HTR-8/SVneo (cell line): Measurements from ENCODE around the gene ERGIC3.

Experiments
- DNase-seq: peaks from one replicate; pipeline ENCODE4 v3.0.0; 2011; ENCODE audit warnings: low spot score, mixed read lengths; ENCODE audit not compliant: insufficient read length
- FAIRE-seq: peaks from 2 replicates; lab custom pipeline; 2011; peaks lifted over from hg19 to GRCh38; lab: Jason Lieb, UNC

Gene ERGIC3

GRCh38 chr20:35588397-35588796 is 46.5 kb downstream of the ERGIC3 start:
- DNase-seq (no peak), FAIRE-seq (no peak)

GRCh38 chr20:35592339-35592974 is 50.6 kb downstream of the ERGIC3 start:
- FAIRE-seq (no peak), DNase-seq (no peak)

- FAIRE-seq (no peak), DNase-seq (no peak)
Measured at GRCh38 chr20:35595456-35595855, 53.6 kb downstream of the ERGIC3 start.

GRCh38 chr20:35595901-35596300 is 54.0 kb downstream of the ERGIC3 start:
- DNase-seq: no peak
- FAIRE-seq: no peak

- no peak for DNase-seq
- FAIRE-seq: no peak
Measured at GRCh38 chr20:35597186-35597585, 55.3 kb downstream of the ERGIC3 start.

GRCh38 chr20:35598476-35598875 is 56.6 kb downstream of the ERGIC3 start:
- no peak for DNase-seq
- FAIRE-seq: no peak

GRCh38 chr20:35598899-35599775 is 57.3 kb downstream of the ERGIC3 start:
- no peak for FAIRE-seq
- no peak for DNase-seq

- no peak for DNase-seq
- no peak for FAIRE-seq
Measured at GRCh38 chr20:35599776-35600120, 57.9 kb downstream of the ERGIC3 start.

GRCh38 chr20:35600176-35600992 is 58.5 kb downstream of the ERGIC3 start:
- FAIRE-seq: no peak
- no peak for DNase-seq

- FAIRE-seq (no peak), DNase-seq (no peak)
Measured at GRCh38 chr20:35600993-35601973, 59.4 kb downstream of the ERGIC3 start.

GRCh38 chr20:35601990-35602389 is 60.1 kb downstream of the ERGIC3 start:
- FAIRE-seq: no peak

GRCh38 chr20:35602851-35603495 is 61.1 kb downstream of the ERGIC3 start:
- no peak for FAIRE-seq
- DNase-seq: no peak

More at GRCh38 chr20:35601990-35602389, 60.1 kb downstream of the ERGIC3 start:
- DNase-seq: no peak

- no peak for DNase-seq
- FAIRE-seq: peak; percentile 48
Measured at GRCh38 chr20:35603695-35604448, 62.0 kb downstream of the ERGIC3 start.

GRCh38 chr20:35604449-35604747 is 62.5 kb downstream of the ERGIC3 start:
- FAIRE-seq (no peak), DNase-seq (no peak)

- FAIRE-seq (no peak), DNase-seq (no peak)
Measured at GRCh38 chr20:35606127-35606526, 64.2 kb downstream of the ERGIC3 start.
